ENCODE data around the gene FGFR3.

The FGFR3 gene

GRCh38 chr4:1808851-1809753, 16.0 kb downstream of the FGFR3 start:
- no peak overlapping the region for H3K4me3 ChIP-seq (ENCODE audit: low read length)
- H3K9ac ChIP-seq (ENCODE audit: low read depth, low read length): no peak overlapping the region
- no peak overlapping the region for H3K4me2 ChIP-seq (ENCODE audit: low read length)
- H3K4me1 ChIP-seq (ENCODE audit: control insufficient read depth, insufficient read depth, low read length): no peaks in the 10 kb centered on the region
- H3K36me3 ChIP-seq (ENCODE audit: insufficient read depth, low read length): peaks cover 14% of the 10 kb centered on the region
- H3K9me3 ChIP-seq (replicated peaks; ENCODE audit: low read length): no peaks in the 10 kb centered on the region
- H3K27me3 ChIP-seq (ENCODE audit: control insufficient read depth, insufficient read depth, low read length): no peaks in the 10 kb centered on the region

- Histone ChIP-seq H3K9me3 (replicated peaks; ENCODE audit: low read length) (no peaks in the 10 kb centered on the region), H3K36me3 (ENCODE audit: insufficient read depth, low read length) (peaks cover 22% of the 10 kb centered on the region), H3K4me3 (ENCODE audit: low read length) (no peak overlapping the region), H3K9ac (ENCODE audit: low read depth, low read length) (no peak overlapping the region), H3K27me3 (ENCODE audit: control insufficient read depth, insufficient read depth, low read length) (no peaks in the 10 kb centered on the region), H3K4me2 (ENCODE audit: low read length) (no peak overlapping the region), H3K4me1 (ENCODE audit: control insufficient read depth, insufficient read depth, low read length) (no peaks in the 10 kb centered on the region)
These were observed 16.8 kb downstream of the FGFR3 start for GRCh38 chr4:1809754-1810502.

- H3K9me3 ChIP-seq (replicated peaks; ENCODE audit: low read length): no peaks in the 10 kb centered on the region
- peaks cover 30% of the 10 kb centered on the region for H3K36me3 ChIP-seq (ENCODE audit: insufficient read depth, low read length)
- H3K4me2 ChIP-seq (ENCODE audit: low read length): no peak overlapping the region
- H3K4me1 ChIP-seq (ENCODE audit: control insufficient read depth, insufficient read depth, low read length): no peaks in the 10 kb centered on the region
- no peaks in the 10 kb centered on the region for H3K27me3 ChIP-seq (ENCODE audit: control insufficient read depth, insufficient read depth, low read length)
- H3K4me3 ChIP-seq (ENCODE audit: low read length): no peak overlapping the region
- H3K9ac ChIP-seq (ENCODE audit: low read depth, low read length): no peak overlapping the region
These were observed 17.7 kb downstream of the FGFR3 start for GRCh38 chr4:1810765-1811164.

- Histone ChIP-seq H3K4me3 (ENCODE audit: low read length) (no peak overlapping the region), H3K4me1 (ENCODE audit: control insufficient read depth, insufficient read depth, low read length) (no peaks in the 10 kb centered on the region), H3K36me3 (ENCODE audit: insufficient read depth, low read length) (peaks cover 43% of the 10 kb centered on the region), H3K4me2 (ENCODE audit: low read length) (no peak overlapping the region), H3K27me3 (ENCODE audit: control insufficient read depth, insufficient read depth, low read length) (no peaks in the 10 kb centered on the region), H3K9ac (ENCODE audit: low read depth, low read length) (no peak overlapping the region), H3K9me3 (replicated peaks; ENCODE audit: low read length) (no peaks in the 10 kb centered on the region)
These were observed 19.6 kb downstream of the FGFR3 start for GRCh38 chr4:1812720-1813119.

GRCh38 chr4:1813231-1813630, 20.1 kb downstream of the FGFR3 start:
- Histone ChIP-seq H3K4me2 (ENCODE audit: low read length) (no peak overlapping the region), H3K4me3 (ENCODE audit: low read length) (no peak overlapping the region), H3K9me3 (replicated peaks; ENCODE audit: low read length) (no peaks in the 10 kb centered on the region), H3K36me3 (ENCODE audit: insufficient read depth, low read length) (peaks cover 47% of the 10 kb centered on the region), H3K4me1 (ENCODE audit: control insufficient read depth, insufficient read depth, low read length) (no peaks in the 10 kb centered on the region), H3K9ac (ENCODE audit: low read depth, low read length) (no peak overlapping the region), H3K27me3 (ENCODE audit: control insufficient read depth, insufficient read depth, low read length) (no peaks in the 10 kb centered on the region)

- no peaks in the 10 kb centered on the region for H3K9me3 ChIP-seq (replicated peaks; ENCODE audit: low read length)
- H3K4me1 ChIP-seq (ENCODE audit: control insufficient read depth, insufficient read depth, low read length): no peaks in the 10 kb centered on the region
- no peaks in the 10 kb centered on the region for H3K27me3 ChIP-seq (ENCODE audit: control insufficient read depth, insufficient read depth, low read length)
- H3K36me3 ChIP-seq (ENCODE audit: insufficient read depth, low read length): peaks cover 52% of the 10 kb centered on the region
- no peak overlapping the region for H3K4me2 ChIP-seq (ENCODE audit: low read length)
- no peak overlapping the region for H3K9ac ChIP-seq (ENCODE audit: low read depth, low read length)
- H3K4me3 ChIP-seq (ENCODE audit: low read length): no peak overlapping the region
These were observed 20.8 kb downstream of the FGFR3 start for GRCh38 chr4:1813915-1814314.

- H3K4me2 ChIP-seq (ENCODE audit: low read length): no peak overlapping the region
- no peak overlapping the region for H3K4me3 ChIP-seq (ENCODE audit: low read length)
- no peaks in the 10 kb centered on the region for H3K4me1 ChIP-seq (ENCODE audit: control insufficient read depth, insufficient read depth, low read length)
- no peak overlapping the region for H3K9ac ChIP-seq (ENCODE audit: low read depth, low read length)
- H3K36me3 ChIP-seq (ENCODE audit: insufficient read depth, low read length): peaks cover 57% of the 10 kb centered on the region
- no peaks in the 10 kb centered on the region for H3K27me3 ChIP-seq (ENCODE audit: control insufficient read depth, insufficient read depth, low read length)
- H3K9me3 ChIP-seq (replicated peaks; ENCODE audit: low read length): no peaks in the 10 kb centered on the region
These were observed 21.4 kb downstream of the FGFR3 start for GRCh38 chr4:1814453-1814852.

GRCh38 chr4:1815096-1815996, 22.3 kb downstream of the FGFR3 start:
- Histone ChIP-seq H3K4me1 (ENCODE audit: control insufficient read depth, insufficient read depth, low read length) (no peaks in the 10 kb centered on the region), H3K9me3 (replicated peaks; ENCODE audit: low read length) (no peaks in the 10 kb centered on the region), H3K4me2 (ENCODE audit: low read length) (no peak overlapping the region), H3K4me3 (ENCODE audit: low read length) (no peak overlapping the region), H3K36me3 (ENCODE audit: insufficient read depth, low read length) (peaks cover 61% of the 10 kb centered on the region), H3K27me3 (ENCODE audit: control insufficient read depth, insufficient read depth, low read length) (no peaks in the 10 kb centered on the region), H3K9ac (ENCODE audit: low read depth, low read length) (no peak overlapping the region)

- Histone ChIP-seq H3K4me1 (ENCODE audit: control insufficient read depth, insufficient read depth, low read length) (no peaks in the 10 kb centered on the region), H3K4me3 (ENCODE audit: low read length) (no peak overlapping the region), H3K9ac (ENCODE audit: low read depth, low read length) (no peak overlapping the region), H3K27me3 (ENCODE audit: control insufficient read depth, insufficient read depth, low read length) (no peaks in the 10 kb centered on the region), H3K36me3 (ENCODE audit: insufficient read depth, low read length) (peaks cover 58% of the 10 kb centered on the region), H3K4me2 (ENCODE audit: low read length) (no peak overlapping the region), H3K9me3 (replicated peaks; ENCODE audit: low read length) (no peaks in the 10 kb centered on the region)
These were observed 23.1 kb downstream of the FGFR3 start for GRCh38 chr4:1815997-1816860.

GRCh38 chr4:1819284-1819683, 26.2 kb downstream of the FGFR3 start:
- no peaks in the 10 kb centered on the region for H3K9me3 ChIP-seq (replicated peaks; ENCODE audit: low read length)
- H3K4me2 ChIP-seq (ENCODE audit: low read length): no peak overlapping the region
- no peaks in the 10 kb centered on the region for H3K27me3 ChIP-seq (ENCODE audit: control insufficient read depth, insufficient read depth, low read length)
- peaks cover 61% of the 10 kb centered on the region for H3K36me3 ChIP-seq (ENCODE audit: insufficient read depth, low read length)
- H3K9ac ChIP-seq (ENCODE audit: low read depth, low read length): no peak overlapping the region
- H3K4me3 ChIP-seq (ENCODE audit: low read length): no peak overlapping the region
- H3K4me1 ChIP-seq (ENCODE audit: control insufficient read depth, insufficient read depth, low read length): no peaks in the 10 kb centered on the region

Measured in skeletal muscle satellite cell (primary cell).